Medulla oblongata (tissue), 1 donor: ENCODE results near the gene RPIA.
A peak's percentile ranks its signal among the peaks of the same experiment; 100 is the strongest.
"Not testable (repeated sequence)": the region's sequence is repeated elsewhere in the genome, so short reads cannot be mapped to it uniquely, and the experiment has no call there.

Source experiments
- DNase-seq: peaks from one replicate; pipeline ENCODE4 v3.0.0-alpha.2; 2015; ENCODE audit errors: extremely low spot score

RPIA gene

DNA sequence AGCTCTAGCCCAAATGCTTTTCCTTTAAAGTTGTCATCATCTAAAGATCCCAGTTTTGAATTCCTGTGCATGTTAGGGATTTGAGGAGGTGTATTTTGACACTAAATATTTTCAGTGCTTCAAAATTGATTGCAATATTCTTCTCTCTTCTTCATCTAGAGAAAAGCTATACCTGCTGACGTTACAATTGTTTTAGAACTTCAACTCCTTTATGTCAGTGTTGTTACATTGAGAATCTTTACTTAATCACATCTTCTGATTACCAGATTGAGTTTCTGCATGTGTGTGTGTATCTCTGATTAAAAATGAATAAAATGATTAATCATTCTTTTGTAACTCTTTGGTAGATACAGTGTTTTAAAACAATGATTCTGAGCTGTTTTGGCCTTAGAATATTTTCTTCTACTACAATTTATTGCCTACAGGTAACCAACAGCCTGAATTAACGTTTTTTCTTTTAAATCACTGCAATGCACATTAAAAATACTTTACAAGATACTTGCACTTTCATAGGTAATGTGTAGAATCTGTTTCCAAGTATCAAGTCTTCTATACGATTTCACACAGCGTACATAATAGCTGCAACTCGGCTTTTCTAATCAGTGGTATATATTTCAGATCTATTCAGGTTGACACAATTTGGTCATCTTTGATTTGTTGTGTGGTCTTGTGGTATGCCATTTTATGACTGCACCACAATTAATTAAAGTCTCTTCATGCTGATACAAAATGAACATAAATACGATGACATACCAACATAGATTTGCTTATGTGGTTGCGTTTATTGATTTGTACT is 82.0 kb downstream of the RPIA start:
- peak; percentile 12 for DNase-seq

GRCh38 chr2:88789213-88789612 is 97.7 kb downstream of the RPIA start:
- DNase-seq = not testable (repeated sequence)

GRCh38 chr2:88795932-88796331 is 104.5 kb downstream of the RPIA start:
- not testable (repeated sequence) for DNase-seq

- not testable (repeated sequence) for DNase-seq
These were observed 105.0 kb downstream of the RPIA start for GRCh38 chr2:88796523-88796922.

DNA sequence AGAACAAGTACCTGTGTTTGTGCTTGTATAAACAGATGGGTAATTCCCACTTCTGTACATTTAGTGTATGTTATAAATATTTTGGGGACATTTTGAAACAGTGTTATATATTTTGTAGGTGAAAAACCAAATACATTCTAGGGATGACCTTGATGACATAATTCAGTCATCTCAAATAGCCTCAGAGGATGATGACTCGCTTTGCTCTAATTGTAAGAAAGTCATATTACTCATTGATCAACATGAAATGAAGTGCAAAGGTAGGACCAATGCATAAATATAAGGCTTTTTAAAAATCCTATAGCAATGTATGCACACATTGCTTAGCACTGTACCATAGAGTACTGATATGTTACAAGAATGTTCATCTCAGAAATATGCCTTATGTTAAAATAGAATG is 105.7 kb downstream of the RPIA start:
- not testable (repeated sequence) for DNase-seq
